Stimulated activated CD8-positive, alpha-beta memory T cell treated with anti-CD3 and anti-CD28 coated beads, Interleukin-7, amount 100 ng/mL, for 4 hours (primary cell): ENCODE data around the gene MOB1B.
"Not testable (repeated sequence)": the region's sequence is repeated elsewhere in the genome, so short reads cannot be mapped to it uniquely, and the experiment has no call there.

Source experiments
- DNase-seq, 2 donors: peaks; one replicate each; pipeline ENCODE4 v3.0.0-alpha.2; 2020; ENCODE audit warnings: low read depth in 2 of 2

Gene MOB1B

DNA sequence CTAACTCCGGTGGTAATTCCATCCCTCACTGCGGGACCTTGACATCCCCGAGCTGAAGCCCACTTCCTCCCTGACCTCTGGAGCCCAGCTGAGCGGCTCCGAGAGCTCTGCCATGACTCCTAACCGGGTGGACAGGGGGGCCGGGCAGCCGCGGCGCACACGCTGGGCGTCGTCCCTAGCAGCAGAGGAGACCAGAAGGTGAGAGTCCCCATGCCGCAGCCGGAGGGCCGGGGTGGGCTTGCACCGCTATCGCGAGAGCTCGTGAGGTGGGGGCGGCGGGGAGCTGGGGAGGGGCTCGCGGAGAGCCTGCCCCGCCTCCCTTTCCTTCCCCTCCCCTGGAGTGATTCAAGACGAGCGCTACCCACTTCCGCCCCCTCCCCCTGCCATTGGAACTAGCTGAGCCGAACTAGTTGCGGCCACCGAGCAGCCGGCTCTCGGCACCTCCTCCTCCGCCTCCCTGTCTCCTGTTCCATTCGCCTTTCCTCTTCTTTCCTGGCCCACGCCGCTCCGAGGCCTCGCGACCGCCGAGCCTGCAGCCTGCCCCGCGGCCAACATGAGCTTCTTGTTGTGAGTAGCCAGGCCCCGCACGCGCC is at the start of gene MOB1B:
Gene MOB1B, plus strand, starts transcription at position 386 of the 593 bp plus-strand sequence. Its CDS starts 168 bp downstream, at position 554.
- DNase-seq = peak; percentile 80 to 82

DNA sequence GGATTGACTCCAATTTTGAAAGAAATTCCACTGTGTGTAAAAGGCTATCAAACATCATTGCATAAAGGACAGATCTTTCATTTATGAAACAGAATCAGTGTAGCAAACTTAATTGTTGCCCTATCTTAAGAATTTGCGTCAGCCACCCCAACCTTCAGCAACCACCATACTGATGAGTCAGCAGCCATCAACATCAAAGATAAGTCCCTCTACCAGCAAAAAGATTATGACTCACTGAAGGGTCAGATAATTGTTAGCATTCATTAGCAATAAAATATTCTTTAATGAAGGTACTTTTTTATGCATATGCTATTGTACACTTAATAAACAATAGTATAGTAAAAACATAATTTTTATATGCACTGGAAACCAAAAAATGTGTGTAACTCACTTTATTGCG is 46.7 kb upstream of the MOB1B start:
- no peak for DNase-seq

DNA sequence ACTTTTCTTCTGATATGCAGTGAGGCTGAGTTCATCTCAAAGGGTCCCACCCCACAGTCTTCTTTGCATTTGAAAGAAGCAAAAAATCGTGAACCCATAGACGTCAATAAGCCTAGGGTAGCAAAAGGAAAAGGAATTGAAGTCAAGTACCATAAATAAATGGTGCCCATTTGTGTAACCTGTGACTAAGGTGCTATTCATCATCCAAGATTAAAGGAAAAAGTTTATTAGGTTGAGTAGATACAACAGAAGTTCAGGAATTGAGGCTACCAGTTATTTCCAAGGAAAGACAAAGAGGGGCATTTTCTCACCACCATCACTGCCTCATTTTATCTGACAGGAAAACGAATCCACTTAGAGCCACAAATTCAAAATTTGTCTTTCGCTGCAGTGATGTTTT is 43.7 kb upstream of the MOB1B start:
- no peak for DNase-seq

DNA sequence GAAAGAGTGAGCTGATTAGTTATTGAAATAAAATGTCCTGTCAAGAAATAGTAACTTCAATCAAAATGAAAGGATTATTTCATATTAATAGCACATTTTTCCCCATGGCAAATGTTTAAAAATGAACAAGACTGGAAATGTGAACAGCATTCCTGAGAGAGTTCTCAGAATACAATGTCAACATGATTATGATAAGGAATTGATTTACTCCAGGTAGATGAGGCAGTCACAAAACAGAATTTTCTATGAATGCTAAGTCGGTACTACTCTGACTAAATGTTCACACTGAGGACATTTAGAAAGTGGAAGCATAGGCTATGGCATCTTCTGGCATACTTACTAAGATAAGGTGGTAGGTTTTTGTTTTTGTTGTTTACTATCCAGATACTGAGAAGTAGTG is 43.1 kb upstream of the MOB1B start:
- DNase-seq = no peak

DNA sequence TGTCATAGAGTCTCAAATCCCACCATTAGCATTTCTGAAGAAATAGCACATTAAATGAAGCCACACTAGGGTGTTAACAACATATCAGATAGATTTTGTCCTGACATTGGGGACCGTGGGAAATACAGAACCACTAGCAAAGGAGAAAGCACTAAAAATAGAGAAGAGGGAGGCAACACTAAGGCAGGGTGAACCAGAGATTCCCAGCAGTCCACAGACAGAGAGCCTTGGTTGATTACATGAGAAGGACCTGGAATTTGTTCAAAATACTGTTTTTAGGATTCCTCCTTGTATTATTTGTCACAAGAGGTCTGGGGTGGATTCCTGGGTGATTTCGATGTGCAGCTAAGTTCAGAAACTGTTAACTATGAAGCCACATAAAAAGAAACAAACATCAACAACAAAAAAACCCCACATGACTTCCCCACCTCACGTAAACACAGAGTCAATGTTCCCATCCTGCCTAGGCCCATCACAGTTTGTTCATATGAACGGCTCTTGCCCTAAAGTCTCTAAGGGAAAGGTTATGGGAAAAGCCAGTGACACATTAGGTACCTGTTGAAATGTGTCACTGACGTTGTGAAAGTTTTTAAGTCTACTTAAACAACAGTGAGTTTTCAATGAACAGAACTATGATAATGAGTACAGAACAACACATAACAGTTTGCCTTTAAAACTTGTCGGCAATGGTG is 38.9 kb upstream of the MOB1B start:
- no peak for DNase-seq

DNA sequence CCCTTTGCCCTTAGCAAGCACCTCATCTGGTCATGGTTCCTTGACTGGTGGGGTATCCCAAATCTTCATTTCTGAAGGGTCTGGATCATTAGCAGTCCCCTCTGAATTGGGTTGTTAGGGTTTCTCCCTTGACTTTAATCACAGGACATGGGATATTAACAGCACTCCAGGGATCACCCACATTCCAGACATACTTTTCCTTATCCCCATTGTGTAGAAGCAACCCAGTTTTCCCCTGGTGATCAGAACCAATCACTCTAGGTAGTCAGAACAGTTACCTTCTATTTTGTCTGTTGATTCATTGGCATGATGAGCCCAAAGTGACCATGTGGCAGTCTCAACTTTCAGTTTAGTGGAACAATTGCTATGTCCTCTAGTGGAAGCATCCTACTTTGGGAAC is 33.4 kb upstream of the MOB1B start:
- no peak for DNase-seq

DNA sequence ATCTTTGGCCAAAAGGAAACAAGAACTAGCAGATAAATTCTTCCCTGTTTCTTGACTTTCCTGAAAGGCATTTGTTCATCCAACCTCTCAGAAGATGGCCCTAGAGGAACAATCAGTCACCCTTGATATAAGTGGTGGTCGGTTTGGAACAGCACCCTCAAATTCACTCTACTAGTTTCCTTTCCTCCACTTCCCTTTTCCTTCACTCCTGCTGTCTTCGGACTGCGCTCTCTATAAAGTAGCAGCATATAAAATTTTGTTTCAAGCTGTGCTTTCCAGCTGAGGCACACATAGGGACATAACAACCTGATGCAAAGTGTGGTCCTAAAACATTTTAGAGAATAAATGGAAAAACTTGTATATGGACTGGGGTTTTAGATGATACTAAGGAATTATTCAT is 29.0 kb upstream of the MOB1B start:
- no peak for DNase-seq

DNA sequence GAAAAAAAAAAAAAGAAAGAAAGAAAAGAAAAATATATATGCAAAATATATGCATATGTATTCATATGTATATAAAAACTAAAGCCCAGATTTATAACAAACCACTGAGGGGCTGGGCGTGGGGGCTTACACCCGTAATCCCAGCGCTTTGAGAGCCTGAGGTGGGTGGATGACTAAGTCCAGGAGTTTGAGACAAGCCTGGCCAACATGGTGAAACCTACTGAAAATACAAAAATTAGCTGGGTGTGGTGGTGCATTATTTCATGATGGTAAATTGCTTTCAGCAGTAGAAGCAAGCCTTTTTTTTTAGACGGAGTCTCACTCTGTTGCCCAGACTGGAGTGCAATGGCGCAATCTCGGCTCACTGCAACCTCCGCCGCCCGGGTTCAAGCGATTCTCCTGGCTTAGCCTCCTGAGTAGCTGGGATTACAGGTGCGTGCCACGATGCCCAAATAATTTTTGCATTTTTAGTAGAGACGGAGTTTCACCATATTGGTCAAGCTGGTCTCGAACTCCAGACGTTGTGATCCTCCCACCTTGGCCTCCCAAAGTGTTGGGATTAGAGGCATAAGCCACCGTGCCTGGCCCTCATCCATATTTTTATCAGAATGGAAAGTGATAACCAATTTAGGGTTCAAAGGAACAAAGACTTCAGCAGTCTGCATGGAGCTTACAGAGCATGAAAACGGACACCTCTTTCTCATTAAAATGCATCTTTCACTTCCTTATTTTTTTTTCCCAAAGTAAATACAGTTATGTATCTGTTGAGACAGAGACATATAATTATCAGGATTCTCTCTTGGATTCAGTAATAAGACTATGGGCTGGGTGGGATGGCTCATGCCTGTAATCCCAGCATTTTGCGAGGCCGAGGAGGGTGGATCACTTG is 27.7 kb upstream of the MOB1B start:
- DNase-seq = no peak

DNA sequence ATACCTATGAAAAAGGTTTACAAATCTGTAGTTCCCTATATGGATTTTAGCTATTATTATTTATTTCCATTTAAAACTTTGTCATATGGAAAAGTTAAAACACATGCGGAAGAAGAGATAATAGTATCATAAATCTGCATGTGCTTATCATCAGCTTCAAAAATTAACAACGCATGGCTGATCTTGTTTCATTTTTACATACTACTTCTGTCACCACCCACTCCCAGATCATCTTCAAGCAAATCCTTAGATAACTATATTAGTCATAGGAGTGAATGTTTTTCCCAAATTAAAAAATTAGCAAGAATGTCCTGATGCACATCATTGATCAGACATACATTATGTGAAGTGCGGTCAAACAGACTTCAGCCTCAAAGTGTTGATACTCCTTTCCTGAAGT is 24.6 kb upstream of the MOB1B start:
- no peak for DNase-seq

DNA sequence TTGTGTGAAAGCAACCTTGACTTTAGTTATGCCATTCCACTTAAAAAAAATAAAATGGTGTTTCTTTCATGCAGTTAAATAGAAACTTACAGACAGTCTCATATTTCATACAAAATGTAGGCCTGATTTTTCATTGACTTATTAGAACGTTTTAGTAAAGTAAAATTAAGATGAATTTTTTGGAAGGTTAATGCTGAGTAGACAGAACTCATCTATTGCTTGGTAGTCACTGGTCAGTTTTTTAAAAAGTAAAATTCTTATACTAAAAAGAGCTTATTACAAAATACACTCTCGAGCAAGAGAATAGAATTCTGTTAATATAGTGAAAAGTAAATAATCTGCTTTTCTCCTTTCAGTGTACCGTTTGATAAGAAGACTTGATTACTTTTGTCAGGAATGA is 21.4 kb upstream of the MOB1B start:
- DNase-seq = no peak

DNA sequence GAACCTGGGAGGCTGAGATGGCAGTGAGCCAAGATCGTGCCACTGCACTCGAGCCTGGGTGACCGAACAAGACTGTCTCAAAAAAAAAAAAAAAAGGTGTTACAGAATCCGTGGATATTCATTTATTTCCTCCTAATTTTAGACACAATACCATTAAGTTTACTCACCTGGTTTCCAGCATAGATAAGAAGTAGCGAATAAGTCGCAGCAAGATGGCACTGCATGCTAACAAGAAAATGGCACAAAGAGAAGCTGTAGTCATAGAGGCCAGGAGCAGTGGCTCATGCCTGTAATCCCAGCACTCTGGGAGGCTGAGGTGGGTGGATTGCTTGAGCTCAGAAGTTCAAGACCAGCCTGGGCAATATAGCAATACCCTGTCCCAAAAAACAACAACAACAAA is 17.0 kb upstream of the MOB1B start:
- DNase-seq = no peak

DNA sequence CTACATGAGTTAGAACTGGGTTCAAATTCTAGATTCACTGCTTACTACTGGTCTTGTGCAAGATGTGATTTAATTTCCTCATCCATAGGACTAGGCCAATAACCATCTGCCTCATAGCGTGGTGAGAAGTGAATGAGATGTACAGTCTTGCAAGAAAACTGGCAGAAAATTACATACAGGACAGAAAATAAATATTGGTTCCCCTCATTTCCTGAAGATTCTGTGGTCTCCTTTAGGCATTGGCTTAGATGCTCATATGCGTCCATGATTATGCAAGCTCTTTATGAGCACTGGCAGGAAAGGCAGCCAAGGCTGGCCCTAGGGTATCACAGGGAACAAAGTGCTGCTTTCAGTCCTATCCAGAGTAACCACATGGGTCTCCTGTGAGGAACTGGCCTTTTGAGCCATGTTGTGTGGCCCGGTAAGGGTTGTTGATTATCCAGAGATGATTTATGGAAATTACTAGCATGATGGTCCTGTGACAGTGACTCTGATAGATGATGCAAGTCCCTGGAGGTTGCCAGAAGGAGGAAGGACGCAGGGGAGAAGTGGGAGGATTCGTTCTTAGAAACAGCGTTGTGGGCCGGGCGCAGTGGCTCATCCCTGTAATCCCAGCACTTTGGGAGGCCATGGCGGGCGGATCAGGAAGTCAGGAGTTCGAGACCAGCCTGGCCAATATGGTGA is 9.9 kb upstream of the MOB1B start:
- no peak for DNase-seq

DNA sequence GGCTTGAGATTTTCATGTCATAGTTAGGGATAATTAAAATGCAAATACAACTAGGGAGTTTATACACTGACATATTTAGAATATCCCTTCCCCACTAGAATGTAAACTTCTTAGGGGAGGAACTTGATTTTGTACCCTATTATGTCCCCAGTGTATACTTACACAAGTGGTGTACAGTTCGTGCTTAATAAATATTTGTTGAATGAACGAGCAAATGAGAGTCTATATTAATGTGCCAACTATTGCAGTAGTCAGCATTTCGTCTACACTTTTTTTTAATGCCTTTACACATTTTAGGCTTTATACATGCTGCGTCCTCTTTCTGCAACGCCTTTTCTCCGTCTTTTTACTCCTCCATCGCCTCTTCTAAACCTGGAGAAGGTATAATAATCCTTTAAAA is 8.4 kb upstream of the MOB1B start:
- no peak for DNase-seq

DNA sequence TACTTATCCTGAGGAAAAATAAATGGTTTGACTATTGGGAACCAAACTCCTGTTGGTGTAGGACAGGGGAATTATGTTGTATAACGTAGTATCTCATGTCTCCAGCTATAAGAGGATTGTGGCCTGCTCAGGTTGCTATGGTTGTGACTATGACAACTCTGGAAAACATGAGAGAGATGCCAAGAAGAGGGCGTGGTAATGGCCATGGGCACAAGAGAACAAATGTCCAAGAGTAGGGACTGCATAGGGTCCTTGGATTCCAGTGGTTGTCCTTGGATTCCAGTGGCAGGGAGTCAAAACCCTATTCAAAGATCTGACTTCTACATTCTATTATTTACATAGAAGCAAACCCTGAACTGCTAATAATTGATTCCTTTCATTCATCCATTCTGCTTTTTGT is 6.8 kb upstream of the MOB1B start:
- no peak for DNase-seq

DNA sequence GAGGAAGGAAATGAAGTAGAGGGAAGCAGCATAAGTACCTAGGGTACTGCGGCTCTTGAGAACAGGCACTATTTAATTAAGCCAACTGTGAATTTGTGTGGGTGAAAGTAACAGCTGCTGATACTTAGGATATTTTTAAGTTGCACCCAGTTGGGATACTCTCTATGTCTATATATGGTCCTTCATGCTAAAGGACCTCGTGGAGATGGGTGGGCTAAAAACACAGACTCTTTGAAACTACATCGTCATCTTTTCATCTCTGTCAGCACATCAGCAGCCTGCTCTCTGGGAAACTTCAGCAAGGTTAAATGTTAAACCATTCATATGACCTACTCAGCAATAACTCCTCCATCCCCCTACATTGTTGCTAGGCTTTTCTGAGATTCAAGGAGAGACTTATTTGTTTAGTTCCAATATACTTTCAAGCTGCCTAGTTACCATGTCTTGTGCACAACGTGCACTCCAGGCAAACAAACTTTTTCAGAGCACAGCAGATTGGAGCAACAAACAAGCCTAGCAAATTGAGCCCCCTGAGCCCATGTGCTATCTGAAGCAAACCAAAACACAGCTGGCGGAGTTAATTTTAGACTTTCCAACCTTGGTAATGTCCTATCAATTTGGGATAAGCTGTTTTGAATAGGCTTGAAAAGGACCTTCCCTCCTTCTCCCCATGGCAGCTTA is 6.2 kb upstream of the MOB1B start:
- no peak for DNase-seq

DNA sequence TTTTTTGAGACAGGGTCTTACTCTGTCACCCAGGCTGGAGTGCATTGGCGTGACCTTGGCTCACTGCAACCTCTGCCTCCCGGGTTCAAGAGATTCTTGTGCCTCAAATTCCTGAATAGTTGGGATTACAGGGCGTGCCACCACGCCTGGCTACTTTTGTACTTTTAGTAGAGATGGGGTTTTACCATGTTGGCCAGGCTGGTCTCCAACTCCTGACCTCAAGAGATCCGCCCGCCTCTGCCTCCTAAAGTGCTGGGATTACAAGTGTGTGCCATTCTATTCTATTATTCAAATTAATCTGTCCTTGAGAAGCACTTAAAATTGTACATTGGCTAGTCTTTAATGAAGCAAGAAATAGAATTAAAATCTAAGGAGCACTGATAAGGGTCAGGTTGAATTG is 3.6 kb upstream of the MOB1B start:
- not testable (repeated sequence) for DNase-seq

DNA sequence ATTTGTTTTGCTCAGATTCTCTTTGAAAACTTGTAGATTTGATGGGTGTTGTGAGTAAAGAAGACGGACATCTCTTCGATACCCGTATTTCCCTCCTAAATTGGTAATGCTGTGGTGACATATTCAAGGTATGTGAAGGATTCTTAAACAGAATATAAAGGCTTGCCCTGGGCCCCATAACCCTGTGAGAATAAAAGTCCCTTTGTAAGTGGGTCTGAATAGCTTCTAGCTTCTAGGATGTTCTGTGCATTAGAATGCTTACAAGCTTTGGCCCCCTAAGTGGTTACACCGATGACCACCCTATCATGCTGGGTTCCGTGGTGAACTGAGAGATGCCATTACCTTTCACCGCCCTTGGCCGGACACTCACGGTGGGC is 574 bp upstream of the MOB1B start:
- DNase-seq = no peak

DNA sequence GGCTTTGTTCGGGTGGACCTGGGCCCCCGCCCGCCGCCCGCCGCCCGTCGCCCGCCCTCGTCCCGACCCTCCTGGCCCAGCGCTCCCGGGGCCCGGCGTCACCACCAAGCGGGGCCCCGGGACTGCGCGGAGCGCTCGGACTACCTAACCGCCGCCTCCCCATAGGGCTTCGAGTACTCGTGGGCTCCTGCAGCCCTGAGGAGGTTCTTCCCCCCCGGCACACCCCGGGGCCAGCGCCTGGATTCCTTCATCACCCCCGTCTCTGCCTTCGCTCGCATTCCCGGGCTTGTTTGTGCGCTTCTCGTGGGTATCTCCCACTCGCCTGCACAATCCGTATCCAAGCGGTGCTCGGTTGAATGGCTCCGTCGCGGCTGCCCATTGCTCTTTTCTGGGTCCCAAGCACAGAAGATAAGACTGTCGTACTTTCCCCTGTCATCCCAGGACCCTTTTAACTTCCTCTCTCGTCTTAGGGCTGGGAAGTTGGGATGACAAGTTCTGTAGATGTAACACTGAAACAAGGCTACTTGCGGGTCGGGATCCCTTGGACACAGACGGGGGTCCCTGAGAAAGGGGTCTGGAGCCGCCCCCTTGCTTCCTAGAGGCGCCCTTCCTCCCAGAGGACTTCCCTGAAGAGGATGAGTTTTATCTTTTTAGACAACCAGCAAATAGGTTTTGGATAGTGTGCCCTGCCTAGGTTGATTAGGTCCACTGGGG is 565 bp downstream of the MOB1B start:
- DNase-seq = no peak

DNA sequence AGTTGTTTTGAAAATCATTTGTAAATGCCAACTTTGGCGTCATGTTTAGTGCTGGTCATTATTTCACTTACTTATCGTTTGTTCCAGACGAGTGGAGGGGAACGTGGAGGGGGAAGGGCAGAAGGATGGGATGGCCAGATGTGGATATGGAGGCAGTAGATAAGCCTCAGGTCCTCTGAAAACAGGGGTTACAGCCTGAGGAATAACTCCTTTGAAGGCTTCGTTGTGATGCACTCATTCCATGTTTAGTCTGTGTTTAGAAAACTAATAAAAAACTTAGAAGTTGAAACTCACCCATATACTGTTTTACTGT is 1.1 kb downstream of the MOB1B start:
- no peak for DNase-seq

DNA sequence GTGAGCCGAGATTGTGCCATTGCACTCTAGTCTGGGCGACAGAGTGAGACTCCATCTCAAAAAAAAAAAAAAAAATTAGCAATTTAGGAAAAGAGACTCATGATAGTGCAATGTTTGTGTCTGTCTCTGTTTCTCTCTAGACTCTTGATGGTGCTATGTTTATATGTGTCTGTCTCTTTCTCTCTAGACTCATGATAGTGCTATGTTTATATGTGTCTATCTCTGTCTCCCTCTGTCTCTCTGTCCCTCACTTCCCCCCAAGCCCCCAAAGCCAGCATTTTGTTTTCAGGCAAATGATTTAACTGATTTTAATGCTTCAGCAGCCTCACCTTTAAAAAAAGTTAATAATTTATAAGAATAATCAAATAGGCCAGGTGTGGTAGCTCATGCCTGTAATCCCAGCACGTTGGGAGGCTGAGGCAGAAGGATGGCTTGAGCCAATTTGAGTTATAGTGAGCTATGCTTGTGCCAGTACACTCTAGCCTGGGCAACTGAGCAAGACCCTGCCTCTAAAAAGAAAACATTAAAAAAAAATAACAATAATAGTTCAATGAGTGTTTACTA is 6.9 kb downstream of the MOB1B start:
- DNase-seq = no peak

DNA sequence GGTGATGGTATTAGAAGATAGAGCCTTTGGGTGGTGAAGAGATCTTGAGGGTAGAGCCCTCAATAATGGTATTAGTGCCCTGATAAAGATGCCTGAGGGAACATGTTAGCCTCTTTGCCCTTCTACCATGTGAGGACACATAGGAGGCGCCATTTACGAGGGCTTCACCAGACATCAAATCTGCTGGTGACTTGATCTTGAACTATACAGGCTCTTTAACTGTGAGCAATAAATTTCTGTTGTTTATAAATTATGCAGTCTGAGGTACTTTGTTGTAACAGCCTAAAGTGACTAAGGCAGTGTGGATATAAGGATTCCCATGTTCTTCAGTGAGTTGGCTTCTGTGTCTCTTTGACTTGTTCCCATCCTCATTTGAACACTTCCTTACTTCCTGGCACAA is 11.8 kb downstream of the MOB1B start:
- no peak for DNase-seq
